GM18909 (cell line): ENCODE data around the gene MTMR6.

ENCODE experiments used
- ATAC-seq: cut with Tn5 transposase; IDR thresholded peaks from one replicate; pipeline ENCODE4 v1.9.1; 2021; ENCODE audit warnings: mild to moderate bottlenecking; ENCODE audit not compliant: unreplicated experiment, poor library complexity

The MTMR6 gene

GRCh38 chr13:25224151-25224550 is 63.1 kb downstream of the MTMR6 start:
- no peak for ATAC-seq

- no peak for ATAC-seq
Measured at GRCh38 chr13:25222740-25223139, 64.5 kb downstream of the MTMR6 start.

GRCh38 chr13:25218019-25218418 is 69.3 kb downstream of the MTMR6 start:
- ATAC-seq, result no peak

DNA sequence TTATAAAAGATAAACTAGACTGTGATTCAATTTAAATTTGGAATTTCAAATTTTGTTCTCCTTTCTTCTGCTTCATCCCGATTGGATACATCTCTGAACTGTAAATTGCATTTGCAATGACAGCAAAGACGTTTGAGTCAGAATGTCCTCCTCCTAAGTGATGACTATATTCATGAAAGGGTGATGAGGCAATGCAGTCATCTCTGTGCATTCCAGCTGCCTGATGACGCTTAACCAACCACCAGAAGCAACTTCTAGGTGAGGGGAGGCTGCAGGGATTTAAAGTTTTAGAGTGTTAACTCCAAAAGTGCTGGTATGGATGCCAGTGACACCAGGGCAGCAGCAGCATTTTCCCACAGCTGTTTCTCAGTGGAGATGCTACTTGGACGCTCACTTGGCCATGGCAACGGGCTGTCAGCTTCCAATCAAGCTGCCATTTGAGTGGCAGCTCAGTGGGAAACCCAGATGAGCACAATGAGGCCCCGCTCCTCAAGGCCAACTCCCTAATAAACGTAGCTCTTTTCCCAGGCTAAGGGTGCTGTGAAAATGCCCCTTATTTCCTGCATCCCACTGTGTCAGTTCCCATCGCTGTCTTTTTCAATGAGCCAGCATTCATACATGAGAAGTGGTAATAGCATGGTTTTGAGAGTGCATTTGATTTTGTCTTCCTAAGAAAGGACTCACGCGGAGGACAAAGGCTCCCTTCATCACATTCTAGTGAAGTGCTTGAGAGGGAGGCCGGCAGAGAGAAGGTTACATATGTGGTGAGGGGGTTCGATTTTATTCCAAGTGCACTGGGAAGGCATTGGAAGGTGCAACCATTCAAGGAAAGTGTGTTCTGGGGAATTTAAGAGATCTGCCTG is 70.0 kb downstream of the MTMR6 start:
- no peak for ATAC-seq

- no peak for ATAC-seq
Measured at GRCh38 chr13:25215253-25215575, 72.1 kb downstream of the MTMR6 start.

- no peak for ATAC-seq
Measured at GRCh38 chr13:25214491-25215252, 72.6 kb downstream of the MTMR6 start.

- no peak for ATAC-seq
Measured at GRCh38 chr13:25213715-25214114, 73.6 kb downstream of the MTMR6 start.

DNA sequence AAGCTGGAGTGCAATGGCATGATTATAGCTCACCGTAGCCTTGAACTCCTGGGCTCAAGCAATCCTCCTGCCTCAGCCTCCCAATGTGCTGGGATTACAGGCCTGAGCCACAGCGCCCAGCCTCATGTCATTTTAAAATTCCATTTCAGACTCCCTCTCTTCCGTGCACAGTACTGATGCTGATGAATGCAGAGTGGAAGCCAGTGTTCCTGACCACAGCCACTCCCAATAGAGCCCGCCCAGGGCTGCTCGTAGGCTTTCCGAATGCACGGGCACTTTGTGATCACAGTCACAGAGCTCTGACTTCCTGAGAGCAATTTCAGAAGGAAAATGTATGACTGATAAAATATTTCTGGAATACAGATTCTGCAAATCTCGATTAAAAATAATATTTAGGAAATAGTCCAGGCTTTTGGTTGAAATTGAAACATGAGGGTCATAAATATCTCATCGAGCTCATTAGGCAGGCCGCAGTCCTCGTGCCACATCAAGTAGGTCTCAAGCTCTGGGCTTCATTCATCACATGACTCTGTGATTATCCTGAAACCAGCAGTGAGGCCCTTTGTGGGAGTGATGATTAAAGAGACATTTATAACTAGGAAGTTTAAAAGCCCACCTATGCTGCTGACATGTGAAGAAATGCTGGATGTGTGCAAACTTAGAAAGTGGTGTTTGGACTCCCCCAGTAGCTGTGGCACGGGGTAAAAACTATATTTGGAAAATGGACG is 76.3 kb downstream of the MTMR6 start:
- no peak for ATAC-seq

- ATAC-seq, result no peak
Measured at GRCh38 chr13:25207291-25207810, 79.9 kb downstream of the MTMR6 start.

DNA sequence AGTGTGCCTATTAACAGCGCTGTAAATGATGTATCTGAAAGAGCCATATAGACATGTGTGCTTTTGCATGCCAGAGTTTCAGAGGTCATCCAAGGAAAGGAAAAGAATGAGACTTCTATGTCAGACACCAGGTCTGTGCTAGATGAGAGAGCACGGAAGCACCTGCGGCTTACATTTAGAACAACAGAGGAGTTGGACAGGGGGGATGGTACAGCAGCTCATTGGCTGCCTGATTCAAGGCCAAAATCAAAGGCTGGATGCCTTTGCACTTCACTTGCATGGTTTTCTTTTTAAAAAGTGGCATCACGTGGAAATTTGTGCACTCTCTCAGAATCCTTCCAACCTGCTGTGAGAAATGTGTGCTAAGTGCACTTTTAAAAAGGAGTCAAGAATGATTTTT is 82.4 kb downstream of the MTMR6 start:
- no peak for ATAC-seq

GRCh38 chr13:25203127-25203740 is 84.1 kb downstream of the MTMR6 start:
- no peak for ATAC-seq

DNA sequence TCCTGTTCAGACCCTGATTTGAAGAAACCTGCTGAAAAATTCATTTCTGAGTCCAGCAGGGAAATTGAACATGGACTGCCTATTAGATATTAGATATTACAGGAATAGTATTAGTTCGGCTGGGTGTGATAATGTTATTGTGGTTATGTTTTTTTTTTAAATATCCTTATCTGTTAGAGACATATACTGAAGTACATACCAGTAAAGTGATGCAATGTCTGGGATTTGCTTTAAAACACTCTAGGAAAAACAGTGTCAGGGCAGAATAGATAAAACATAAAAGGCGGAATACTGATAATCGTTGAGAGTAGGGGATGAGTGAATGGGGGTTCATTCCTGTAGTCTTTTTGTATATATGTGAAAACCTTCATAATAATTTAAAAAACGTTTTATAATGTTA is 86.5 kb downstream of the MTMR6 start:
- ATAC-seq, result no peak

- no peak for ATAC-seq
Measured at GRCh38 chr13:25198647-25199046, 88.6 kb downstream of the MTMR6 start.

GRCh38 chr13:25196971-25197370 is 90.3 kb downstream of the MTMR6 start:
- no peak for ATAC-seq
